Neural cell (in vitro differentiated cells): ENCODE data around the gene GMDS. TPM values are rescaled to one million over a fixed set of nuclear protein-coding genes. Genes with fewer than 3 reads are reported as not detected.

Experiments
- H2AFZ ChIP-seq: fragments of 200-600, 300-800 bp; sonication (generic), shearing (Covaris generic); 2 replicates; pipeline ENCODE4 v1.6.0; 2014; ENCODE audit warnings: low read depth, mild to moderate bottlenecking, antibody characterized with exemption, low read length, moderate library complexity
- H3F3A ChIP-seq: fragments of 200-600 bp; shearing (Covaris generic); 2 replicates; pipeline ENCODE4 v1.6.1; 2016; ENCODE audit warnings: mild to moderate bottlenecking, moderate library complexity, mixed read lengths, antibody characterized with exemption, low read length; ENCODE audit not compliant: insufficient read depth, poor library complexity, severe bottlenecking
- H3K27ac ChIP-seq: fragments of 200-600, 300-800 bp; sonication (generic), shearing (Covaris generic); 2 replicates; pipeline ENCODE4 v1.5.1; 2014; ENCODE audit warnings: mild to moderate bottlenecking, low read length, moderate library complexity
- H3K27me3 ChIP-seq: fragments of 300-800, 200-600 bp; sonication (generic), shearing (Covaris generic); 2 replicates; pipeline ENCODE4 v1.6.0; 2014; ENCODE audit warnings: mild to moderate bottlenecking, low read depth, low read length, moderate library complexity; ENCODE audit not compliant: insufficient read depth
- H3K36me3 ChIP-seq: fragments of 300-800, 200-600 bp; sonication (generic), shearing (Covaris generic); 2 replicates; pipeline ENCODE4 v1.5.1; 2014; ENCODE audit warnings: mild to moderate bottlenecking, antibody characterized with exemption, low read length, moderate library complexity; ENCODE audit not compliant: insufficient read depth
- H3K4me2 ChIP-seq: fragments of 300-800, 200-600 bp; sonication (generic), shearing (Covaris generic); 2 replicates; pipeline ENCODE4 v1.6.0; 2014; ENCODE audit warnings: mild to moderate bottlenecking, low read length
- H3K4me3 ChIP-seq: fragments of 300-800, 200-600 bp; sonication (generic), shearing (Covaris generic); 2 replicates; pipeline ENCODE4 v1.5.1; 2014; ENCODE audit warnings: mild to moderate bottlenecking, low read length, moderate library complexity
- H3K79me2 ChIP-seq: fragments of 200-600 bp; shearing (Covaris generic); replicated peaks from 2 replicates; pipeline ENCODE4 v1.6.0; 2014; ENCODE audit warnings: mild to moderate bottlenecking, low read length, moderate library complexity; ENCODE audit not compliant: insufficient read depth
- H3K9ac ChIP-seq: fragments of 300-800, 200-600 bp; sonication (generic), shearing (Covaris generic); 2 replicates; pipeline ENCODE4 v1.6.1; 2016; ENCODE audit warnings: mild to moderate bottlenecking, low read length, mixed read lengths
- H3K9me2 ChIP-seq: fragments of 200-600 bp; shearing (Covaris generic); 2 replicates; pipeline ENCODE4 v1.6.1; 2016; ENCODE audit warnings: mild to moderate bottlenecking, low read length, mixed read lengths; ENCODE audit not compliant: insufficient read depth
- H3K9me3 ChIP-seq: fragments of 200-600, 300-800 bp; sonication (generic), shearing (Covaris generic); 2 replicates; pipeline ENCODE4 v1.6.1; 2016; ENCODE audit warnings: mild to moderate bottlenecking, mixed run types, low read length, moderate library complexity, mixed read lengths
- H4K20me1 ChIP-seq: fragments of 200-600 bp; shearing (Covaris generic); 2 replicates; pipeline ENCODE4 v1.6.1; 2016; ENCODE audit warnings: mild to moderate bottlenecking, mixed run types; ENCODE audit not compliant: insufficient read depth
- EP300 ChIP-seq: fragments of 450-650 bp; conservative IDR thresholded peaks from 2 replicates; pipeline ENCODE4 v1.6.1; 2014; ENCODE audit warnings: antibody characterized with exemption, mild to moderate bottlenecking, moderate library complexity; ENCODE audit not compliant: poor library complexity, severe bottlenecking
- EZH2 ChIP-seq: fragments of 200-600, 300-800 bp; shearing (Covaris generic), sonication (generic); IDR thresholded peaks from 2 replicates; pipeline ENCODE4 v1.6.1; 2014; ENCODE audit warnings: antibody characterized with exemption, low read length, borderline replicate concordance, mild to moderate bottlenecking; ENCODE audit not compliant: insufficient read depth, poor library complexity, severe bottlenecking
- MXI1 ChIP-seq: fragments of 450-650 bp; conservative IDR thresholded peaks from 2 replicates; pipeline ENCODE4 v1.6.1; 2014; ENCODE audit warnings: antibody characterized with exemption, mild to moderate bottlenecking; ENCODE audit not compliant: poor library complexity, severe bottlenecking
- POLR2AphosphoS5 ChIP-seq: IDR thresholded peaks from 2 replicates; pipeline ENCODE4 v1.6.1; 2012
- RAD21 ChIP-seq: fragments of 450-650 bp; conservative IDR thresholded peaks from 2 replicates; pipeline ENCODE4 v1.6.1; 2014; ENCODE audit warnings: antibody characterized with exemption, mild to moderate bottlenecking, moderate library complexity
- REST ChIP-seq: IDR thresholded peaks from 2 replicates; pipeline ENCODE4 v1.6.1; 2012; ENCODE audit warnings: borderline replicate concordance
- SMC3 ChIP-seq: fragments of 450-650 bp; conservative IDR thresholded peaks from 2 replicates; pipeline ENCODE4 v1.6.1; 2014; ENCODE audit warnings: antibody characterized with exemption, mild to moderate bottlenecking, moderate library complexity; ENCODE audit not compliant: poor library complexity
- TAF1 ChIP-seq: IDR thresholded peaks from 2 replicates; pipeline ENCODE4 v1.6.1; 2012; ENCODE audit warnings: low read depth
- polyA plus RNA-seq: library from polyadenylated mRNA; depleted of rRNA; stranded (reverse); fragments of >200 nt; gene quantifications from 2 replicates; pipeline ENCODE4 v1.2.3, GENCODE V29; 2014
- TF ChIP-seq, protein P1 (sequence below): fragments of 450-650 bp; IDR thresholded peaks from 2 replicates; pipeline ENCODE4 v1.5.1; 2014; ENCODE audit warnings: antibody characterized with exemption, mild to moderate bottlenecking, moderate library complexity; ENCODE audit not compliant: poor library complexity, severe bottlenecking

Gene GMDS
- polyA plus RNA-seq, 1 donor from 2014 or later: 11.4 TPM

DNA sequence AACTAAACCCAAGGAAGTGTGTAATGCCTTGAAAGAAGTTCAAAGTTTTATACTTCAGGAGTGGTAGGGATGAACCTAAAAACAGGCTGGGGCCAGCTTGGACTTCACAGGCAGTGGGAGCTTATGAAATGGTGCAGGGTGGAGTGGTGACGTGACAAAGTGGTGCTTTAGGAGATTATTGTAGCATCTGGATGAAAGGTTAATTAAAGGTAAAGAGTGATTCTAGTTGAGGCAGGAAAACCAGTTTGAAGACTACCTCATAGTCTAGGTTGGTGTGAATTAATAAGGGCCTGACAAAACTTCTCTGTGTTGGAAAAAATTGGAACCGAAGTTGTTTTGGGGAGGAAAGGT, 30.5 kb upstream of the GMDS start:
- TF ChIP-seq SMC3 (no peak), REST (no peak), MXI1 (no peak), TAF1 (no peak), EP300 (no peak), POLR2AphosphoS5 (no peak), EZH2 (no peak), RAD21 (no peak)
- TF ChIP-seq, protein P1, sequence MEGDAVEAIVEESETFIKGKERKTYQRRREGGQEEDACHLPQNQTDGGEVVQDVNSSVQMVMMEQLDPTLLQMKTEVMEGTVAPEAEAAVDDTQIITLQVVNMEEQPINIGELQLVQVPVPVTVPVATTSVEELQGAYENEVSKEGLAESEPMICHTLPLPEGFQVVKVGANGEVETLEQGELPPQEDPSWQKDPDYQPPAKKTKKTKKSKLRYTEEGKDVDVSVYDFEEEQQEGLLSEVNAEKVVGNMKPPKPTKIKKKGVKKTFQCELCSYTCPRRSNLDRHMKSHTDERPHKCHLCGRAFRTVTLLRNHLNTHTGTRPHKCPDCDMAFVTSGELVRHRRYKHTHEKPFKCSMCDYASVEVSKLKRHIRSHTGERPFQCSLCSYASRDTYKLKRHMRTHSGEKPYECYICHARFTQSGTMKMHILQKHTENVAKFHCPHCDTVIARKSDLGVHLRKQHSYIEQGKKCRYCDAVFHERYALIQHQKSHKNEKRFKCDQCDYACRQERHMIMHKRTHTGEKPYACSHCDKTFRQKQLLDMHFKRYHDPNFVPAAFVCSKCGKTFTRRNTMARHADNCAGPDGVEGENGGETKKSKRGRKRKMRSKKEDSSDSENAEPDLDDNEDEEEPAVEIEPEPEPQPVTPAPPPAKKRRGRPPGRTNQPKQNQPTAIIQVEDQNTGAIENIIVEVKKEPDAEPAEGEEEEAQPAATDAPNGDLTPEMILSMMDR: no peak
- H3K4me3 ChIP-seq: no peak overlapping the region
- no peaks in the 10 kb centered on the region for H4K20me1 ChIP-seq
- no peaks in the 10 kb centered on the region for H3K36me3 ChIP-seq
- H3K79me2 ChIP-seq: no peaks in the 10 kb centered on the region
- H3K27me3 ChIP-seq: no peaks in the 10 kb centered on the region
- no peaks in the 10 kb centered on the region for H3K9me2 ChIP-seq
- H3K27ac ChIP-seq: no peak overlapping the region
- no peaks in the 10 kb centered on the region for H3K9me3 ChIP-seq
- no peak overlapping the region for H2AFZ ChIP-seq
- H3K9ac ChIP-seq: no peak overlapping the region
- H3F3A ChIP-seq: no peaks in the 10 kb centered on the region
- H3K4me2 ChIP-seq: no peak overlapping the region

DNA sequence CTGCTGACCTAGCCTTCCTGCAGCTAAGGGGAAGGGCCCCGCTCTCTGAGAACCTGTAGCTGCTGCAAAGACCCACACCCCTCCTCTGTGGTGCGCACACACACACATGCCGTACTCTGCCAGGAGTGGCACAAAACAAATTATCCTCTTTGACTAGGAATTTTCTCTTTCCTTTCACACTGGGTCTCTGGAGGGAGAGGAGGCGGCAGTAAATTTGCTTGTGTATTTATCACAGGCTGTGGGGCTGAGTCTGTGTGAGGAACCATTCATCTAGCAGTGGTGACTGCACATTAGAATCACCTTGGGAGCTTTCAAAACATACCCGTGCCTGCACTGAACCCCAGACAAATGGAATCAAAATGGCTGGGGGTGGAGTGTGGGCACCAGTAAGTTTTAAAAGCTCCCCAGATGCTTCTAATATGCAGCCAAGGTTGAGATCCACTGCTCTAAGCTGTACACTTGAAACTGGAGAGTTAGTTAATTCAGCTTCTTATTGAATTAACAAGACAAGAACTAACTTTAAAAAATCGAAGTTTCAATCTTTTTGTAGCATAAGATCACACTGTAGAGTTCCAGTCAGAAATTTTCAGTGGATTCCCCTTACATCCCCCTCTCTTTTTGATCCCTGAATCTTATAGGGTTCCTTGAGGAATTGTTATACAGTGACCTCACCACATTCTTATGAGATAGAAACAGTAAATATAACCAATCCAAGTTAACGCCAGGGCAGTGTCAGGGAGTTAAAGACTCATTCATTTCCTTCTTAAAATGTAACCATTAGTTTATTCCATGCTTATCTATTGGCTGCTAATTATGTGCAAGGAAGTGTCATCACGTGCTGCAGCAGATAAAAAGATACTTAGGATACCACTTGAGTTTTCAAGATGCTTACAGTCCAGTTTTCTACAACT, 29.8 kb upstream of the GMDS start:
- Histone ChIP-seq H4K20me1 (no peaks in the 10 kb centered on the region), H3K27ac (no peak overlapping the region), H3K9me2 (no peaks in the 10 kb centered on the region), H3K79me2 (no peaks in the 10 kb centered on the region), H2AFZ (no peak overlapping the region), H3K27me3 (no peaks in the 10 kb centered on the region), H3K4me2 (no peak overlapping the region), H3K36me3 (no peaks in the 10 kb centered on the region), H3K9me3 (no peaks in the 10 kb centered on the region), H3K4me3 (no peak overlapping the region), H3K9ac (no peak overlapping the region), H3F3A (no peaks in the 10 kb centered on the region)
- TF ChIP-seq EP300 (no peak), MXI1 (no peak), SMC3 (no peak)
- TF ChIP-seq, protein P1: no peak
